HG03575 (cell line): ENCODE measurements around the gene SORCS3.

Experiments
- ATAC-seq: cut with Tn5 transposase; IDR thresholded peaks from one replicate; pipeline ENCODE4 v1.9.1; 2021; ENCODE audit not compliant: unreplicated experiment, insufficient number of reproducible peaks, low FRiP score; ENCODE audit errors: extremely low read depth

SORCS3 gene

DNA sequence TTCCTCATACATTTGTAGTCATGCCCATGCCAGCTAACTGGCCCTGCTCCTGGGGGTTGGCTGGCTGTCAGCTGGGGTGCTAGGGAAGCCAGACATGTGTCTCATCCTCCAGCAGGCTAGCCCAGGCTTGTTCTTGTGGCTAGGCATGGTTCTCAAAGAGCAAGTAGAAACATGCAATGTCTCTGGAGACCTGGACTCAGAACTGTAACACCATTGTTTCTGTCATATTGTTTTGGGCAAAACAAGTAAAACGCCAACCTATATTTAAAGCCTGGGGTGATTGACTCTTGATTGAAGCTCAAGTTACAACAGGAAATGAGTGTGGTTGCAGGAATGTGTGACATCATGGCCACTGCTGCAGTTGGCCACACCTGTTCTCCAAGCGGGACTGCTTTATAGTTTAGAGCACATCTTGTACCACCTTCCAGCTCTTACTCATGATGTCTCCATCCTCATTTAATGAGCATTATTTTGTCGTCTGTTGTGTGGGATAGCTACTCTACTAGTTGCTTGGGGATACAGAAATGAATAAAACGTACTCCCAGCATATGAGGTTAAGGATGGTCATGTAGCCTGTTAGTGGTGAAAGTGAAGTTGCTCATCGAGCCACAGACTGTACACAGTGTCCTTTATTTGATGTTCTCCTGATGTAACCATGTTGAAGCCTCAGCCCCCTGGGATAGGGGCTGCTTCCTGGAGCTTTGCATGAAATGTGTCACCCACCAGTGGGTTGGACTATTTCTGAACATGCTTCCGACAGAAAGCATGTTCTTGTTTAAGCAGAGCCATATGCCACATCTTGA, 168.4 kb downstream of the SORCS3 start:
- ATAC-seq: peak; percentile 46

DNA sequence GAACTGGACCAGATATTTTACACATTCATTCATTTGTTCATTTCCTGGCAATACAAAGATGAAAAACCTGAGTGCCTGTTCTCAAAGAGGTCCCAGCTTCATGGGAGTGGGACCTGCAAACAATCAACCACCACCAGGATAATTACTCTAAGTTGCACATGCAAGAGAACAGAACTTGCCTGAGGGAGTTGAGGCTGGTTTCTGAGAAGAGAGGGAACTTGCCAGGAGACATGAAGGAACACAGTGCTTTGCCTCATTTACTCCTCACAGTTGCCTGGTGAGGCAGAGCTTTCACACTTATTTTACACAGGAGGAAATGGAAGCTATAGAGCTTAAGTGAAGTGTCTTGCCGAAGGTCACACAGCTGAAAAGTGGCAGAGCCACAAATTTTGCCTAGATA, 170.1 kb downstream of the SORCS3 start:
- no peak for ATAC-seq

DNA sequence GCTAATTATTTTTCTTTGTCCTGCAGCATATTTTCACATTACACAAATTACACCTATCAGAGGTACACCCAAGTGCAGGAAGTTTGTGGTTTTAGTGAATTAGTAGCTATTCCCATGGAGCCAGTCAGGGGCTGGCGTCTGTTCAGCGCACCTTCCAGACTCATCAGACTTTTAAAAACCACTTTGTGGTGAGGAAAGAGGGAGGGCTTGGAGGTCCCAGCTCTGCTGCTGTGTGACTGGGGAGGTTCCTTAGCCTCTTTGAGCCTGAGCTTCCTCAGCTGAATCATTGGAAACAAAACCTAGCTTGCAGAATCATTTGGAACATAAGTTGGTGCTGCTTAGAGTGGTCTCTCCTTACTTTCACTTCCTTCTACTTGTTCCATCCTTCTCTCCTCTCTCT, 175.4 kb downstream of the SORCS3 start:
- ATAC-seq: no peak

DNA sequence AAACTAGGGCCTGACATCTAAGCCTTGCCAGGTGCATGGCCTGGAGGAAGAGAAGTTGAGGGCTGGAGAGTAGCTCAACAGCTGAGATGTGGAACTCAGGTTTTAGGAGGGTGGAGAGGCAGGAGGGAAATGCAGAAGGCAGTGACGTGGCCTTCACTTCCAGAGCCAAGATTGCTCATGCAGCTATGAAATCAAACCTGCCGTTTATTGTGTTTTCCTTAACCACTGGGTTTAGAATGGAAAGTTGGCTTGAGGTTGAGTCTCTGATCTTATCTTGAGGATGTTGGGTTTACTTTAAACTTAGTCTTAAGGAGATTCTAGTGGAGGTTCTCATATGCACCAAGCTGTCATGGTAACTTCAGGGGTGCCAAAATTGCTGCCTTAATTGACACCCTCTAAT, 178.6 kb downstream of the SORCS3 start:
- no peak for ATAC-seq

DNA sequence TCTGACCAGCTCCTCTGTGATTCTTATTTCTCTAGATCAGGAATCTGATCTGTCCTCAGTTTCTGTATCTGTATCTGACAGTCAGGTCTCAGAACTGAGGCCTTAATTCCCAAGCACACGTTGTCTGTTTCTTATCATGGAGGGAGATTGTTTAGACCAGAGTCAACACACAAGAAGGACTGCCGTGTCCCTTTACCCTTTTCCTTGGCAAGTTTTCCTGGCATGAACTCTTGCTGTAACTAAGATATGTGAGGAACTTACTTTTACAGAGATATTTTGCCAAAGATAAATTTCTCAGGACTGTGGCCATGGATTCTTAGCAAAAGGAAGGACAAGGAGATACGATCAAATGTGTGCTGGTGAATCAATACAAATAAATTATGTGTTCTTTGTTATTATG, 181.0 kb downstream of the SORCS3 start:
- ATAC-seq: no peak

- no peak for ATAC-seq
Measured at GRCh38 chr10:104824380-104825006, 183.4 kb downstream of the SORCS3 start.

DNA sequence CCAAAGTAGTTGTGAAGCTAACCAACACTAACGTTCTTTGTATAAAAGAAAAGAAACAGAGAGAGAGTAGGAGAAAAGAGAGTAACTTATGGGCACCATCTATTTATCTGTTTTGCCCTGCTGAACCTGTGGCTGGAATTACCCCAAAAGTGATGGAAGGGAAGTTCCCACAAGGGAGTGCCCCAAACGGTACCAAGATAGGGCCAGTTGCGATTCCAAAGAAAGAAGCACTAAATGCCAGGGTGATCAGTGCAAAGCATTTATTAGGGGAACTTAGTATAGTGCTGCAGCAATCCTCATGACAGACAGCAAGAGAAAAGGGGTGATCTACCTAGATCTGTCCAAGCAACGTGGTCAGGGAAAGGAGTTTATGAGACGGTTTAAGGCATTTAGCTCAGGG, 190.2 kb downstream of the SORCS3 start:
- ATAC-seq: no peak

DNA sequence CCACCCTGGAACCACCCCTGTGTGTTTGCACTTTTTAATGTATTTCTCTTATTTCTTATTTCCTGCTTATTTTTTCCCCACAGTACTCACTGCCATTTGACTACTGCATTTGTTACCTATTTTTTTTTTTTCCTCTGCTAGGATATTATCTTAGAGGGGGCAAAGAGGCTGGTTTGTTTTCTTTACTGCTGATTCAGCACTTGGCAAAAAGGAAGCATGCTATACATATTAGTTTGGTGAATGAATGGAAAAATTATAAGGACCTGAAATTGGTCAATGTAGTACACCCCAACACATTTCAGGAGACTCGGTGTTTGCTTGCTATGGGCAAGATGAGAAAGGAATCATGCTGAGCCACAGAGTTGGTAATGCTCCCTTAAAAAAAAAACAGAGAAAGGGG, 193.5 kb downstream of the SORCS3 start:
- no peak for ATAC-seq

DNA sequence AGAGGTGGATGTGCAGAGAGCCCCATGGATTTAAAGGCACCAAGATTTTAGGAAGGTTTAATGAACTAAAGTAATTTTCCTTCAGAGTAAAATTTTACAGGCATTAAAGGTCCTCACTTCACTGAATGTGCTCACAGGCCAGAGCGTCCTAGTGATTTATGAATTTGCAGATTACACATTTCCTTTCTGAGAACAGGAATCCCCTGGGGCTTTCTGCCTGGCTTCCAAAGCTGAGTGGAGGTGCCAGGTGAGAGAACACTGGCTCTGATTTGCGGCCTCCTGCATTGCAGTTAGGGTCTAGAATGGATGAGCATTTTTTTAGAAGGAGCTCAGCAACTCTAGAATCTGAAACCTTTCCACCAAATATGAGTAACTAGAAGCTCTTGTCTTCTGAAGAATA, 194.3 kb downstream of the SORCS3 start:
- ATAC-seq: no peak

- no peak for ATAC-seq
Measured at GRCh38 chr10:104842704-104843103, 201.6 kb downstream of the SORCS3 start.

- ATAC-seq: no peak
Measured at GRCh38 chr10:104844073-104844472, 203.0 kb downstream of the SORCS3 start.

DNA sequence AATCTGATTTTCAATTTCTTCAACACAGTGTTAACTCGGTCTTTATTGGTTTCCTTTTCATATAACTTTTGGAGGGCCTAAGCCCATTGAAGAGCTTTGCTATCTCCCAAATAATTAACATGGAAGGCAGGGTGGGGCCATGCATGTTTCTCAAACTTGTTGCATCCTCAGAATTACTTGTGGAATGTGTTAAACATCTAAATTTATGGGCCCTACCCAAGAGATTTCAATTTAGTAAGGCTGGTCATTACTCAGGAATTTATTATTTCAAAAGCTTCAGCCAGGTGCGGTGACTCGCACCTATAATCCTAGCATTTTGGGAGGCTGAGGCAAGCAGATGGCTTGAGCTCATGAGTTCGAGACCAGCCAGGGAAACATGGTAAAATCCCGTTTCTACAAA, 208.9 kb downstream of the SORCS3 start:
- no peak for ATAC-seq

DNA sequence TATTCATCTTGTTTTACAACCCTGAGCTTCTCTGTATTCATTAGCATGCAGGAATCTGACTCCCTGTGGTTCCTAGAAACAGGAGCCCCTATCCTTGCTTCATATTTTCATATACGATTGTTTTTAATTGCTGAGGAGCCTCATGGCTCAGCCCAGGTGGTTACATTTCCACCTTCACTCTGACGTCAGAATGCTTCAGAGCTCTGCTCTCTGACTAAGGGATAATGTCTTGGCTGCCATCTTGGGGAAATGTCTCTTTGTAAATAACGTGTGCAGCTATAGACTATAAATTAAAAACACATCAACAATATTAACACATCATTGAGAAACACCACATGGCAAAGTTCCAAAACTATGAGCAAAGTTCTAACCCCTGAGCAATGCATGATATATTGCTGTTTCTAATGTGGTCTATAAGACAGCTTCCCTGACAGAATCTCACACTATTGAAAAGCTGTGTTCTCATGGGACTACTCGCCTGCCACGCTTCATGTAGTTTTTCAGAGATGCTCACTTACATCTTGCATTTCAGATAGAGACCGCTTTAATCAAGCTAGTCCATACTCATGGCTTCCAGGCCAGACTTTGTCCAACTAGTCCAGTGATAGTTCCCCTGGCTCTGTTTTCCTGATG, 227.0 kb downstream of the SORCS3 start:
- ATAC-seq: no peak

DNA sequence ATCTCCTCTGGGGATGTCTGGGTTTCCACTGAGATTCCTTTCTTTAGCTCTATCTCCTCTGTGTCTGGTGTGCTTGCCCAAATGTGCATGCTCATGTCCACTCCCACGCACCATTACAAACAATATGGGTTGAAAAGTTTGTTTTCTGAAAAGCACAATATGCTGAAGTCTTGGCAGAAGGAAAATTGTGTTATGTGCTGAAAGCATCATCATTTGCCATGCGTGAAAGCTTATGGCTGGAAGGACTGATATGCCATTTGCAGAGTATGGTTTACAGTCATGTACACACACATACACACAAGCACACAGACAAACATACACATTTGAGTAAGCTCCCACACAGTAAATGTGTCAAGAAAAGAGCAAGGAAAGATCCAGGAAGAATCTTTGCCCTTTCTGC, 231.6 kb downstream of the SORCS3 start:
- no peak for ATAC-seq

DNA sequence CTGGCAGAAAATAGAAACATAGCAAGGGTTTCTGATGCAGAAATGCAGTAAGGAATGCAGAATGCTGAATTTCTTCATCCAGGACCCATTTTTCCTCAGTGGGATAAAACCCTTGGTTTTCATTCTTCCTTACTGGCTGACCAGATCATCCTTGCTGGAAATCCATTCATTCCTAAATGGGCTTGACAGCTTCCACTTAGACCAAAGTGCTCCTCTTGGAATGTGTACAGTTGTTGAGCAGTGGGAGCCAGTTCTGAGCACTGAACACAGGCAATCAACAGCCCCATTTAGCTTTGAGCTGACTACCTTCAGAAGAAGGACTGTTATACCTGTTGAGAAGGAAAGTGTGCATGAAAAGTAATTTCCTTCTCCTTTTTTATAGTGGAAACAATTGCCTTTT, 232.1 kb downstream of the SORCS3 start:
- ATAC-seq: no peak

- no peak for ATAC-seq
Measured at GRCh38 chr10:104875561-104875960, 234.5 kb downstream of the SORCS3 start.

DNA sequence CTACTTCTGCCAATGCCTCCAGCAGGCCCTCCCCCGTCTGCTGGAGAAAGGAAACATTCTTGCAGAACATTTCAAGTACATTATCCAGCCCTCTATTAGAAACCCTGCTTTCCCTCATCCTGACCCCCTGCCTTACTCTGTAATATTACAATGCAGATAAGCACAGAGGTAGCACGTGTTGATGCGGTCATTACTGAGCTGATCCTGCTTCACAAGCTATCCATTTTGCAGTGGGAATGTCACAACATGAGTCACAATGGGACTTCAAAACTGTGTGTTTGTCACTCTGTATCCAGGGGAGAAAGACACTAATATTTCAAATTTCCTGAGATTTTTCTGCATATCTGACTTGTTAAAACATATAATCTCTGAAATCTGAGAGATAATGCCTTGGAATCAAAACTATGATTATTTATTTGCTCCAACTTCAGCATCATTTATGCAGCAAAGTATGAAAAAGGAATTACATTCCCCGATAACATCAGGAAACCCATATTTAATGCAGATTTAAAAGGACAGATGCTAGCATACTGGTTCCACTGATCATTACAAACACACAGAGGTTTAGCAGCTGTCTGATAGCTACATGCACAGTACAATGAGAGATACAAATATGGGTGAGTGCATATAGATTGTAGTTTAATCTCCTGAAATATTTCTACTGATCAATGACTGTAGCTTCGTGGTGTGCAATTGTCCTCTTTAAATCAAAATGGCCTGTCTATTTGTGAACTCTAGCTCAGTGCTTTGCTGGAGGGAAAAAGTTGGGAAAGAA, 239.7 kb downstream of the SORCS3 start:
- ATAC-seq: no peak

DNA sequence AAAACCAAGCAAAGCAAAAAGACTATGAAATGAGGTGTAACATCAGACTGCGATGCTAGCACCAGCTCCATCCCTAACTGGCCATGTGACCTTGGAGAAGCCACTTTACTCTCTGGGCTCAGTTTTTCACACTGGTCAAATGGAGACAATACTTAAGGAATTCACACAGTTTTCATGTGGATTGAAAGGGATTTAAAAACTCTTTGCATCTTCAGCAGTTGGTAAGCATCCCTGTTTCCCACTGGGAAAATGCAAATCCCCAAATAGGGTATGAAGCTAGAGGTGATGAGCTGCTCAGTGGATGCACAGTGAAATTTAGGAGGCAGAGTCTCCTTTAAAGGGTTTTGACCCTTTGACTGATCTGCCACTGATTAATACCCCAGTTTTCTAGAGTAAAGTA, 240.7 kb downstream of the SORCS3 start:
- no peak for ATAC-seq

DNA sequence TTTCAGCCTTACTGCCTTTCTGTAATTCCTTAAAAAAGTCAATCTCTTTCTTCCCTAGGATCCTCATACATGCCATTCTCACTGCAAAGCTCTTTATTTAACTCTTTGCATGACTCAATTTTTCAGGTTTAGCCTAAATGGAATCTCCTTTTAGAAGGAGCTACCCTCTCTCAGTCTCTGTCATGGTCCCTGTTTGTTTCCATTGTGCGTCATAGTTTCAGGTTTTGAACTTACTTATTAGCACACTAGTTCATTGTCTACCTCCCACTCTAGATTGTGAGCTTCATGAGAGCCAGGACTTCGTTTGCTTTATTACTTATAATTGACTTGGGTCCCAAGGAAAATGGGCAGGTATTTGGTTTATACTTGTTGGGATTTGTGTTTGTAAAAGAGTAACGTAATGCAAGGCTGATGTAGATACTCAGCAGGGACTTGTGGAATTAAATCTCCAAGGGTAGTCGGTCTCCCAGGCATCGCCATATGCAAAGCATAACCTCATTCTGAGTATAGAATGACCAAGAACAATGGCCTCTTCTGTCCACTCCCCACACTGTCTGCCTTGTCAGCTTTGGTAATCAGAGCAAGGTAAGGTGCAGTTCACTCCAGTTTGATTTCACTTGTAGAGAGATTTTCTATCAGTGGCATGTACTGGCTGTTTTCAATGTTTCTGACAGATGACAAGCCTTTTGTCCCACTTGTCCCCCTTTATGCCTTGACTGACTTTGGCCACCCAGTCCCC, 252.0 kb downstream of the SORCS3 start:
- no peak for ATAC-seq
